HG03066 (cell line): Measurements from ENCODE around the gene PRKCA.
A peak's percentile ranks its signal among the peaks of the same experiment; 100 is the strongest.

ENCODE experiments used
- ATAC-seq: cut with Tn5 transposase; IDR thresholded peaks from one replicate; pipeline ENCODE4 v1.9.1; 2021; ENCODE audit warnings: low read depth; ENCODE audit not compliant: unreplicated experiment

Gene PRKCA

DNA sequence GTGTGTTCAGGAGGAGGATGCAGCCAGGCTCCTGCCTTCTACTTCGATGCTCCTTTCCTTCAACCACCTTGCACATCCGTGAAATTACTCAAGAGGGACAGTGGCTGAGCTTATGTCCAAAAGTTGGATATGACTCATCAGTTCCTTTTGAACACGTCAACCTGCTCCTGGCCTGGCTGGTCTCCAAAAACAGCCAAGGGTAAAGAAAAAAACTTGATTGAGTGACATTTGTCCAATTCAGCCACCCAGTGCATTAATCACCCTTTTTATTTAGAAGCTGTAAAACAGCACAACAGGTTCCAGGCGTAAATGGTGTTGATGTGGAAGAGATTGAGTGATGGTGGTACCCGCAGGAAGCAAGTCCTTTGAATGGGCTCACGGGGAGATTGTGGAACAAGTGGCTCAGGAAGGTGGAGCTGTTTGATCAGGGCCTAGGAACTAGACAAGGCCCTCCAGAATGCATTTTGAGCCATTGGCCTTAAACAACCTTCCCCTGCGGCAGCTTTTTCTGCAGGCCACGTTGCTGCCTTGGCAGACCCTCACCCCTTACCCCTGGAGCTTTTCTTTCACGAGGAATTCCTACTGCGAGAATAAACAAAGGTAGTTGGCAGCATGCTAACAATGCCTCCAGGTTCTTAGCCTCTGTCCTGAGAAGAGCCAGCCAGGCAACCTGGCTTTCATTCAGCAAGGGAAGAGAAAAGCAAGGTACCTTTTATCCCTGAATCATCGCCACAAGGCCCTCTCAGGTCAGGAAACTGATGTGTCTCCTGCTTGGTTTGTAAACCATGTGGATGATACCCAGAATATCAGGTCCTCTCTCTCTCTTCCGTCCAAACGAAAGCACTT is 359.2 kb downstream of the PRKCA start:
- ATAC-seq, result no peak

GRCh38 chr17:66662496-66662895 is 360.1 kb downstream of the PRKCA start:
- ATAC-seq, result no peak

DNA sequence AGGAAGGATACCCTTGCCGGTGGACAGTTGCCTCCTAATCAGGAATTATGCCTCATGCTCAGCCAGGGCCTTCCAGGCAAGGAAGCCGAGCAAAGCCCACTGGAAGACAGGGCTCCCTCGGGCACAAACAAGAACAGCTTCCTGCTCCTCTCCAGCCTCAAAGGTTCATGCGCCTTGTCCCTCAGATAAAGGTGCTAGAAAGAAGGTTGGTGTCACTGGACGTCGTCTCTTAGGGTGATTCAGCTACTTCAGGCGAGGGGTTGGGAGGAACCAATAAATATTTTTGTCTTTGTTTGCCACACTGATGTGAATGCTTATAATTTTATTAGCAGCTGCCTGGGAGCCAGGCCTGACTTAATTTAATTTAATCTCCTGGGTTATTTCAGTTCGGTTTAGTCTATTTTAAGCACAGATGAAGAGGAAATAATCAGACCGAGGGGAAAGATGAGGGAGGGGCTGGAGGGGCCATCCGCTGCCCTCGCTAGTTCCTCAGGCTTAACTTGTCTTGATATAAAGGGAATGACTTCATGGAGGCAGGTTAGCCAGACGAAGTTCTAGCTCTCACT is 360.7 kb downstream of the PRKCA start:
- no peak for ATAC-seq

DNA sequence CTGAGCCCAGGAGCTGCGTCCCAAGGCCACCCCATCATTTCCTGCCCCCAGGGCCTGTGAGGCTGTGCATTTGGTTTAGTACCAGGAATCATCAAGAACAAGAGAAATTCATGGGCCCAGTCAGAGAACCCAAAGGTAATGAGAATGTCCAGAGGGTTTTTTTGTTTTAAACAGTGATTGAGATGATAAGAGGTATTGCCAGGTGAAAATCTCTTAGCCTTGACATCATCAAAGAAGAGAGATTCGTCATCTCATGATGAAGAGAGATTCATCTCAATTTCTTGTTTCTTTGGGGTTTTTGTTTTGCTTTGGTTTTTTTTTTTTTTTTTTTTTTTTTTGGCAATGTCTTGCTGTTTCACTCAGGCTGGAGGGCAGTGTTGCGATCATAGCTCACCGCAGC is 361.9 kb downstream of the PRKCA start:
- no peak for ATAC-seq

- ATAC-seq, result no peak
Measured at GRCh38 chr17:66665194-66665593, 362.8 kb downstream of the PRKCA start.

DNA sequence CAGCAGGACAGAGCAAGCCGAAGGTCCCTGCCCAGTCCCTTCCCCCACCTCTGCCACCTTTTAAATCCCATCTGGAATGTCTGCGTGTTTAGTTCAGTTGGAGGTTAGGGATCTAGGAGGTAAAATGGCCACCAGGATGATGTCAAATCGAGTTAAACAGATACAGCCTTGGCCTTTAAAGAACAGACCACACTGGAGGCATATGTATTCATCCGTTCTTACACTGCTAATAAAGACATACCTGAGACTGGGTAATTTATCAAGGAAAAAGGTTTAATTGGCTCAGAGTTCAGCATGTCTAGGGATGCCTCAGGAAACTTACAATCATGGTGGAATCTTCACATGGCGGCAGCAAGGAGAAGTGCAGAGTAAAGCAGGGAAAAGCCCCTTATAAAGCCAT is 364.7 kb downstream of the PRKCA start:
- ATAC-seq, result no peak

GRCh38 chr17:66667491-66668030 is 365.1 kb downstream of the PRKCA start:
- ATAC-seq, result peak; percentile 70

DNA sequence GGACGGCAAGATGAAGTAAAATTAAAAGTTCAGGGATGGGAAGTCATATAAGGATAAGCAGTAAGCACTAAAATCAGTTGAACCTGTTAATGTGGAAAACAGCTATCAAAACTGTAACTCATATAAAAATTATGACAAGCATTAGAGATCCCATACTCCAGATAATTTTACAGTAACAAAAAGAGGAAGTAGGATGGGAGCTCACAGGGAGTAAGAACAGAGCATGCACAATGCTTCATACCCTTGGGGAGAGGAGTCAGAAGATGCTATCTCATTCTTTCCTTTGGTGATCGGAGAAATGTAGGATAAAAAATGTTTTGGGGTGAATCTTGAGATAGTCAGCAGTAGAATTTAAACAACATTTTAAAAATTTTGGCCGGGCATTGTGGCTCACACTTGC is 367.8 kb downstream of the PRKCA start:
- no peak for ATAC-seq

- no peak for ATAC-seq
Measured at GRCh38 chr17:66671156-66671555, 368.7 kb downstream of the PRKCA start.

DNA sequence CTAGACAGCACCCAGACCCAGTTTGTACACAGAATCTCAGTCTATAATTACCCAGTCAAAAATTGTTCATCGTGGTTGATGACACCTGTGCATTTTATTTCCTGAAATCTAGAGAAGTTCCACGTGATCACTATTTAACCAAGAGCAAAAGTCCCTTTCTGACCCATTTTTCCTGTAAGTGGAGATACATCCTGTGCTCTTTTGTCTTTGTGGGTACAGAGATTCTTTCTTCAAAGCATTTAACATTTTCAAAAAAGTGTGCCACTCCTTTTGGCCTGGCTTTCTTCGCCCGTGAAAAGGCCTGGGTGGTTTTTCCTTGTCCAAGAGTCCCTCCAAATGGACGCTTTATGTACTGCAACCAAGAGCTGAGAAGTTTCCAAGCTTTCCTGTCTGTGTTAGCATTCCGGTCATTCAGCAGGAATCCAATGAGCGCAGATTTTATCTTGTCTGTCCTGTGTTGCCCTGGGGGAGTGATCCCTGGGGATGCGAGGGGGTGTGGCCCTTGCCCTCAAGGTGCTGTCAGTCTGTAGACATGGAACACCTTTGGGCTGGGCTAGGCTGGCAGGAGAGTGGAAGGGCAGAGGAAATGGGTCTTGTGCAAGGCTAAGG is 371.4 kb downstream of the PRKCA start:
- no peak for ATAC-seq

GRCh38 chr17:66675273-66675990 is 373.0 kb downstream of the PRKCA start:
- no peak for ATAC-seq

- ATAC-seq, result no peak
Measured at GRCh38 chr17:66675991-66676371, 373.6 kb downstream of the PRKCA start.

GRCh38 chr17:66676421-66676820 is 374.0 kb downstream of the PRKCA start:
- ATAC-seq, result no peak

DNA sequence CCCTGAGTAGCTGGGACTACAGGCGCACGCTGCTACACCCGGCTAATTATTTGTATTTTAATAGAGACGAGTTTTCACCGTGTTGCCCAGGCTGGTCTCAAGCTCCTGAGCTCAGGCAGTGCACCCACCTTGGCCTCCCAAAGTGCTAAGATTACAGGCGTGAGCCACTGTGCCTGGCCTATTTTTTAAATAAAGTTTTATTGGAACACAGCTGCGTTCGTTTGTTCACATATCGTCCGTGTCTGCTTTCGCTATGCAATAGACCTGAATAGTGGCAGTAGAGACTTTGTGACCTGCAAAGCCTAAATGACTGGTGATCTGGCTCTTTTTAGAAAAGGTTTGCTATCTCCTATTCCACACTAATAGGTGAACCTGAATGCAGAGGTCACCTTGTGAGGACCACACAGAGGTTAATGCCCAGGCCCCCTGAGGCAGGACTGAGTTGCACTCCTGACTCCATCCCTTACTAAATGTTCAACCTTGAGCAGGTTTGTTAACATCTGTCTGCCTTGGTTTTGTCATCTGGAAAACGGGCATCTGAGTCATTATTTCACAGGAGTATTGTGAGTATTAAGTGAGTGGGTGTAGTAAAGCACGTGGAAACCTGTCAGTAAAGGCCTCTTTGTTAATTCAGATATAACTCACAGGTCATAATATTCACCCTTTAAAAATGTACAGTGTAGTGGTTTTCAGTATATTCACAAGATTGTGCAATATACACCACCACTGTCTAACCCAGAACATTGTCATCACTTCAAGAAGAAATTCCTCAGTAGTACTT is 375.0 kb downstream of the PRKCA start:
- ATAC-seq, result no peak

GRCh38 chr17:66678061-66678460 is 375.6 kb downstream of the PRKCA start:
- no peak for ATAC-seq

- no peak for ATAC-seq
Measured at GRCh38 chr17:66678827-66679226, 376.4 kb downstream of the PRKCA start.

GRCh38 chr17:66679631-66680517 is 377.5 kb downstream of the PRKCA start:
- ATAC-seq, result peak; percentile 52

DNA sequence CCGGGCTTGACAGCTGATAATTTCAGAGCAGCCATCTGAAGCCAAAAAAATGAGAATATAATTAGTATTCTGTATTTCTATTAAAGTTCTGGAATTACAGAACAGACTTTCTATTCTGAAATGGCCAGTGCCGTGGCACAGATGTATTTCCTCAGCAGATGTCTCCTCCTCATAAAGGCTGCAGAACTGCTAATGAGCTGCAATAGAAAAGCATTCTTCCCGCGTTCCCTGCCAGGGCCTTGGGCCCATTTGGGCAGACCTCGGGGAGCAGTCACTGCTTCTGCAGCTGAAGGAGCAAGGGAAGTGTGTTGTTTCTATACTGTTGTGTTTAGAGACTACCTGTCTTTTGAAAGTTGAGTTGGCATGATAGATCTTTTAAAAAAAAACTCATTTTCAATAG is 379.9 kb downstream of the PRKCA start:
- ATAC-seq, result no peak

DNA sequence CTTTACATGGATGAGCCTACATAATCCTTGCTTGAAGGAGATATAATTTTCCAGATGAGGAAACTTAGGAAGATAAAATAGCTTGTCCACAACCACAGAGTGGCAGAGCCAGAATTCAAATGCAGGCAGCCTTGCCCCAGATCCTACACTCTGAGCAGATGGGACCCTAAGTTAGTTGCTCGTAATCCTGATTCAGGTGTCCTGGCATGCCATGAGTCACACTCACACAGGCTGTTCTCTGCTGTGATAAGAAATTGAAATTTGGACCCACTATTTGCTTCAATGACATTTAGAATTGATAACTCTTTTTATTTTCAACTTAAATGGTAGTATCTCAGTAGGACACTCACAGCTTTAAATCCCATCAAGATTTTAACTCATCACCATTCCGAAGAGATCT is 381.8 kb downstream of the PRKCA start:
- ATAC-seq, result no peak
